GM12891 (cell line): ENCODE data around the gene CBFB.

Experiments used
- POLR2A ChIP-seq: IDR thresholded peaks from 2 replicates; pipeline ENCODE4 v1.6.1; 2011; ENCODE audit warnings: low read depth, low read length, control low read depth
- POLR2AphosphoS5 ChIP-seq: IDR thresholded peaks from 2 replicates; pipeline ENCODE4 v1.6.1; 2011; ENCODE audit warnings: low read depth, low read length, control low read depth
- POU2F2 ChIP-seq: IDR thresholded peaks from 2 replicates; pipeline ENCODE4 v1.6.1; 2011; ENCODE audit warnings: low read depth, mild to moderate bottlenecking, control low read depth, low read length, moderate library complexity
- SPI1 ChIP-seq: IDR thresholded peaks from 2 replicates; pipeline ENCODE4 v1.6.1; 2011; ENCODE audit warnings: low read depth, low read length, control low read depth
- TAF1 ChIP-seq: IDR thresholded peaks from 2 replicates; pipeline ENCODE4 v1.6.1; 2011; ENCODE audit warnings: low read depth, low read length, control low read depth

DNA sequence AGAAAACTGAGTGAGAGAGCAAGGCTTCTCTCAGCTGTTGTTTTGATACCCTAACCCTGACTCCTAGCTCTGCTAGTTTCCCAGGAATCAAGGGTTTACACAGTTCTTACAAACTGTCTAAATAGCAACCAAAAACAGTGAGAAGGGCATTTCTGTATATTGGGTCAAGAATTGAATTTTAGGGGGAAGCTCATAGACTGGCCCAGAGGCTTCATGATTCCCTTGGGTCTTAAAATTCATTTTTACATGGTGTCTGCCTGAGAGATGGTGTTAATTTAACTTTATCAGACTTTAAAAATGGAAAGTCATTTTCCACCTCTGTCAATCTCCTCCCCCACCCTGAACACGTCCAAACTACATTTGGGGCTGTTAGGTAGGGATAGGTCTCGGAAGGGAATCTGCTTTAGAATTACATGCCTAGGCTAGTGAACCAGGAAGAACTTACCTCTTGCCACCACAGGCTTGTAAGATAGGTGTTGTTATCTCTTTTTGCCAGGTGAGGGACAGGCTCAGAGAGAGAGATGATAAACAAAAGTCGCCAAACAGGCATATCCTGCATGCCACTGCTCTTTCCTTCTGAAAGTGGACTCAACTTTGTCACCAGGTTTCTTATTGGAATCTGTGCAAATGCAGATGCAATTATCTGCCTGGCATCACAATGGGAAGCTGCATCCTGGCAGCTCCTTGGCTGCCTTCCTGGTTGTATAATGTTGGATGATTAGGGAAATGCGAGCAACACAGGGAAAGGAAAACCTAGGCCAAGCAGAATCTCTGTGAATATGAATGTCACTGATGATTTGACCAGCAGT is 83.8 kb downstream of the CBFB start:
- TF ChIP-seq POLR2AphosphoS5, result no peak
- TF ChIP-seq POLR2A, result no peak
- no peak for TF ChIP-seq TAF1
- TF ChIP-seq SPI1, result no peak
- TF ChIP-seq POU2F2, result no peak
